Renal cortex interstitium (tissue), 11 donors: ENCODE measurements around the gene SPECC1. TPM values are rescaled to one million over a fixed set of nuclear protein-coding genes. Genes with fewer than 3 reads are reported as not detected.
"Not testable (repeated sequence)": the region's sequence is repeated elsewhere in the genome, so short reads cannot be mapped to it uniquely, and the experiment has no call there.

Source experiments
- DNase-seq, 11 donors: peaks; one replicate each; pipeline ENCODE4 v3.0.0-alpha.2; 2013; ENCODE audit warnings: low read depth in 9 of 11, low spot score in 4 of 11; ENCODE audit errors: extremely low read depth in 1 of 11
- polyA plus RNA-seq, 3 donors: library from polyadenylated mRNA; unstranded; fragments of 120-200 nt; gene quantifications; one replicate each; pipeline ENCODE4 v1.2.1, GENCODE V29; 2013; ENCODE audit not compliant: insufficient read length in 3 of 3

Gene SPECC1
- polyA plus RNA-seq, 3 donors: 13.2 to 18.8 (median 17.0) TPM

DNA sequence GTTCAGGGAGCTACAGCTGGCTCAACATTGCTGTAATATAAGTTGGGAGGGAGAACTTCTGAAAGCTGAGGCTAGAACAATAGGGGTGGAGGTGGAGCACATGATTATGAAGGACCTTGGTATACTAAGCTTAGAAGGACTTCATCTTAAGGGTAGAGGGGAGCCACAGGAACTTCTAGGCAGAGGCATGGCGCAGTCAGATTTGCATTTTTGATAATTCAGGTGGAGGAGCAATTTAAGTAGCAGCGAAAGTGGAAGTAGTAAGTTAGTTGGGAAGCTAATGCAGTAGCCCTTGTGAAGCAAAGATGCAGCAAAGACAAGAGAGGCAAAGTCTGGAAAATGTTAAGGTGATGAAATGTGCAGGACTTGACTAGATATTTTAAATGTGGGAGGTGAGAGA lies 144.1 kb downstream of the SPECC1 start:
- DNase-seq: no peak

GRCh38 chr17:20154286-20155000 lies 145.3 kb downstream of the SPECC1 start:
- no peak for DNase-seq

DNA sequence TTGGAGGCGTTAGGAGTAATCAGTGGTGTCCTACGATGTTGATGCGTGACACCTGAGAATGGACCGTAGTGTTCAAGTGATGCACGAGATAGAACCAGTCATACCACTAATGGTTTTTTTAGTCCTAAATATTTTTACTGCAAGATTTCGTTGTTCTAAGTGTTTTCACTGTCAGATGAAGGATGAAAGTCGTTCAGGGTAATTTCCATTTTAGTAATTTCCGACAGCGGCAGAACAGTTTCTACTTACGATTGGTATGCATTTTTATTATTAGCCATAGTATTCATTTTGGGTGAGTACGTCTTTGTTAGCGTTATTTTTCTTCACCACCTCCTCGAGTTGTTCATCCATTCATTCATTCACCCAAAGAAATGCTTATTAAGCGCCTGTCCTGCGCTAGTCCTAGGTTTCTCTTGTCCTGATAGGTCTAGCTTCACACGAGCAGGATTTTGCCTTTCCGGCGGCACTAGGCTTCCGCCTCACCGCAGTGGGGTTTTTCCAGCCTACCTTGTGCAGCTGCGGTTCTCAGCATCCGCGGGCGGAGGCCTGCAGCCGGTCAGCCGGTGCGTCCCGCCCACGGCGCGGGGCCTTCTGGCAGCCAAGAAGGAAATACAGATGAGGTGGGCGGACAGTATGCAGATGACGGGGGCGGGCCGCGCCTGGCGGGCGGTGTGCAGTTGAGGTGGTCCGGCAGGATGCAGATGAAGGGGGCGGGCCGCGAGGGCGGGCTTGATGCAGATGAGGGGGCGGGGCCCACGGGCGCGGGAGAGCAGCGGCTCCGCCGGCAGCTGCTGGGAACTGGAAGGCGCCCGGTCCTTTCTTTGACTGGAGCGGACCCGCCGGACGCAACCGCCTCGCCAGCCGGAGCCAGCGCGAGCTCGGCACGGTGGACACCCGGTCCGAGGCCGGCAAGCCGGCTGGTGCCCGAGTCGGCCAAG lies 146.4 kb downstream of the SPECC1 start:
- peak; percentile 84 to 95 (median 94) for DNase-seq

DNA sequence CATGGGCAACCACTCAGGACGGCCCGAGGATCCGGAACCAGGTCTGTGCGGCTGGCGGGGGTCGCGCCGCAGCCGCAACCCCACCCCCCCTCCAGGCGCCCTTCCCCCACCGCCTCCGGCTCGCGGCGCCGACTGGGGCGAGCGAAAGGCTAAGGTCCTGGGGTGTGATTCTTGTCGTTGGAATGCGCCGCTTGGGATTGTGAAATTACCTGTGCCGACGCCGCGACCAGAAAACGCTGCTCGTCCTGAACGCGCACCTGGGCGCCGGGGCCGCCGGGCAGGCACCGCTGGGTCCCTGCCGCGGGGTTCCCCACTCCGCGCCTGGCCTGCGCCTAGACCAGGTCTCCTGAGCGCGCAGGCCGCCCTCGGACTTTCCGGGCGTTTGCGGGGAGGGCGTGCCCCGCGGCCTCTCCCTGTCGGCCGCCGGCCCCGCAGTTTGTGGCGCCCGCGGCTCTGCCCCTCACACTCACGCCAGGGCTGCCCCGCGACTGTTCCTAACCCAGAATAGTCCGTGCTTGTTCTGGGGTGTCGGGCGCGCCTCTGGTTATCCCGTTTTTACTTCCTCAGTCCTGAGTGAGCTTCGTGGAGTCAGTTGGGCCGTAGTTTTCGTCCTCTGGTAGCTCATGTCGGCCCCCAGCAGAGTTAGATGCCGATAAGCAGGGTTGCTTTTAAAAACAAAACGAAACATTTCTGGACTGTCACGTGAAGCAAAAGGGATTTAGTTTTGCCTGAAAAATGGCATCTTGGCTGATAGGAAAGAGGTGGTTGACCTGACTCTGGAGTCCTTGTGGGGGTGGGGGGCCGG lies 147.2 kb downstream of the SPECC1 start:
- DNase-seq: peak in 6 of 11 donors; percentile 9 to 31 (median 29)

DNA sequence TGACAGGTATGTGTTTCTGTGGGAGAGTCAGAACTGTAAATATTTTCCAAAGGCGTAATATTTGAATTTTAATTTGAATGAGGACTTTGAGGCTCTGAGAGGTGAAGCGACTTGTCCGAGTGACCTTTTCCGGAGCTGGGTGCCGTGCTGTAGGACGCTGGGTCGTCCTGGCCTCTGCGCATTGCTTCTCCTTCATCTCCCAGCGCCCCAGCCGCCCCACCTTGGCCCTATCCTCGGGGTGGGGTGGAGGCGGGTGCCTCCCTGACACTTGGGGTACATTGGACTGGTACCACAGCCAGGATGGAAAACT lies 147.8 kb downstream of the SPECC1 start:
- DNase-seq: no peak

GRCh38 chr17:20158580-20158979 lies 149.4 kb downstream of the SPECC1 start:
- no peak for DNase-seq

GRCh38 chr17:20159406-20160069 lies 150.4 kb downstream of the SPECC1 start:
- no peak for DNase-seq

GRCh38 chr17:20165516-20165915 lies 156.4 kb downstream of the SPECC1 start:
- DNase-seq: not testable (repeated sequence)

GRCh38 chr17:20170085-20170484 lies 160.9 kb downstream of the SPECC1 start:
- no peak for DNase-seq

DNA sequence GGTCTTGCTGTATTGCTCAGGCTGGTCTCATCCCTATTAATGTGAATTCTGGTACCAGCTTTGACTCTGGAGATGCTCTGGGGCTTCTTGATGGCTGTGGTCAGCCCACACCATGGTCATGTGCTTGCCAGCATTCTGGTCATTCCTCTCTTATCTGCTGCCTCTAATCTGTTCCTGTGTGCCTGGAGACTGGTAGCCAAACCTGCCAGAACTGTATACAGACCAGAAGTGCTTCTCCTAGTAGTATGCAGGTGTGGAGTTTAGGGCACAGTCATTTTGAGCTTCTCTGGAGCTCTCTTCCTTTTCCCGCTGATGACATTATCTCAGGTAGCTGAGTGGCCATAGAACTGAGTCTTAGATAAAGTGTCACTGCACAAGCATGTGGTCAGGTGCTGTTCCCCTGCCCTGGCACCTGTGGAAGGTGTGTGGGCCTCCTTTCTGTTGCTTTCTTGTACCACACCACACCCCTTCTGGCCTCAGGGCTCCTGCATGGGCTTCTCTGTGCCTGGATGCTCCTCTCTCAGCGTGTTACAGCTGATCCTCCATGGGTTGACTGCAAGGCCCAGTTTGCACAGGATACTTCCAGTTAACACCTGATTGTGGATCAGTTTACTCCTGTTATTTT lies 162.7 kb downstream of the SPECC1 start:
- no peak for DNase-seq

- DNase-seq: no peak
These were observed 163.2 kb downstream of the SPECC1 start for GRCh38 chr17:20172376-20172775.

- DNase-seq: peak in 1 of 11 donors; percentile 9
These were observed 163.9 kb downstream of the SPECC1 start for GRCh38 chr17:20173091-20173490.

DNA sequence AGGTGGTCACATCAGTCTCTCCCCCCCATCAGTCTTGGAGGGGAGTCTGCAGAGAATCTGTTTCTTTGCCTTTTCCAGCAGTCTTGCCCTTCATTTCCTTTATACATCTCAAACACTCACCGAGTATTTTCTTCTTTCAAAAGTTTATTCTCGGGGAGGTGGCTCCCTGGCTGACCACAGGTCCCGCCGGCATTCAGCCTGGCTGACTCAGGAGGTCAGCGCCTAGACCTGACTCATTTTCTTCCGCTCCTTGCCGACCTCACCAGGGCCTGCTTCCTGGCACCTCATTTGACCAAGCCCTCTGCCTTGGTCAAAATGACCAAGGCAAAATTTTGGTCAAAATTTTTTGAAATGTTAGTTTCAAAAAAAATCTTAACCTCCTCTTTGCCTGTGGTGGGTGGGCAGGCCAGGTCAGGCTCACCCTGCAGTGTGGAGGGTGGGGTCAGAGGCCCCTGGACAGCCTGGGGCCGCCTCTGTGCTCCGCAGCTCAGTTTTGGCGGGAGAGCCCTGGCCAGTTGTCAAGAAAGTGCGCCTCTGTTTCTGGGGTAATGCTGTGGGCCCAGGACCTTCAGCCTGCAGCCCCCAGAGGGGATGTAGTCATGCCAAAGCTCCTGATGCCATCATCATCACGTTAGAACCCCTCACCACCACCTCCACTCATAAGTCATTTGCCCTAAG lies 165.6 kb downstream of the SPECC1 start:
- DNase-seq: no peak

DNA sequence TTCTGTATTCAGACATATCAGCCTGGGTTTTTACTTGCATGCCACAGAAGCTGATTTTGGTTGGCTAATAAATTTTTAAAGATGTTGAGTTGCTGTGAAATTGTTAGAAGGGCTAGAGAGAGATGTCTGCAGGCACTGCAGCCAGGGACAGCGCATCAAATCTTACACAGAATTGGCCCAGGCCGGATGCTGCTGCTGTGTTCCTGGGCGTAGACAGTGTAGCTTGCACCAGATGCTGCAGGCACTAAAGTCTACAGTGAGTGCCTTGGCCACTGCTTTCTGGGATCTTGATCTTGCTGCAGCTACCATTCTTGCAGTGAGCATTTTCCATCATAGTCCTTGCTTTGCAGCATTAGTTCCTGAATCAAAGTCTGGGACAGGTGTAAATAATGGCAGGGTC lies 169.9 kb downstream of the SPECC1 start:
- no peak for DNase-seq

DNA sequence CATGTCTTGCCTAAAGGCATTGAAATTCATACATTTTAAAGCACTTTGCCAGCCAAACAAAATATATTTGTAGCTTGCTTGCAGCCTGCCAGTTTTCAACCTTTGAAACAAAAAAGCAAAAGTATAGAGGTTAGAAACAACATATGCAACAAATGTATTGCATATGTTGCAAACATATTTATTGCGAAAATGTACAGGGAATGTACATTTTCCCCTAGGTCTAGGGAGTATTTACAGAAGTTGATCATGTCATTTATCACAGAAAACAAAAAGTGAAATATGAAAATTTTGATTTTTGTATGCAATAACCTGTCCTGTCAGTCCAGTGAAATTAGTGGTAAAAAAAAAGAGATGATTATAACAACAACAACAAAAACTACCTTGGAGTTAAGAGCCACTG lies 171.5 kb downstream of the SPECC1 start:
- DNase-seq: no peak

GRCh38 chr17:20184181-20184580 lies 175.0 kb downstream of the SPECC1 start:
- no peak for DNase-seq

- DNase-seq: no peak
These were observed 175.9 kb downstream of the SPECC1 start for GRCh38 chr17:20184977-20185619.

DNA sequence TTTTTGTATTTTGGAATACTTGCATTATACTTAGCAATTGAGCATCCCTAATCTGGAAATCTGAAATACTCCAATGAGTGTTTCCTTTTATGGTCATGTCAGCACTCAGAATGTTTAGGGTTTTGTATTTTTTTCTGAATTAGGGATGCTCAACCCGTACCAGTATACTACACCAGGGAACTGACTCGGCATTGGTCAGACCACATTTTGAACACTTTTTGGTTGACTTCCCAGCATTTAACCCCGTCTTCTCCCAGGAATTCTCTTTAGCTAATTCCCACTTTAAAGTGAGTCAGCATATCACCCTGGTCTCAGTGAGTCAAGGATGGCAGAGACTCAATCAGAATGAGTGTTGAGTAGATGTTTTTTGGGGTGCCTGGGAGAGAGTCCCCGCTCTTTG lies 177.9 kb downstream of the SPECC1 start:
- no peak for DNase-seq
